Breast epithelium (tissue), 4 donors: ENCODE measurements around the gene CD99L2. TPM values are rescaled to one million over a fixed set of nuclear protein-coding genes. Genes with fewer than 3 reads are reported as not detected.

ENCODE experiments used
- DNase-seq, 2 donors: peaks; one replicate each; pipeline ENCODE4 v3.0.0-alpha.2; 2019; ENCODE audit warnings: low spot score in 2 of 2
- H3K27ac ChIP-seq, 2 donors: fragments of 200-600 bp; sonication (generic) in 1 of 2; one replicate each; pipeline ENCODE4 v1.5.1; 2016 to 2019; ENCODE audit warnings: mild to moderate bottlenecking in 1 of 2
- H3K27me3 ChIP-seq, 2 donors: fragments of 200-600 bp; sonication (generic) in 1 of 2; one replicate each; pipeline versions ENCODE4 v1.5.1 to v1.6.0; 2017 to 2019; ENCODE audit warnings: control low read depth in 1 of 2, mild to moderate bottlenecking in 1 of 2
- H3K36me3 ChIP-seq: fragments of 200-600 bp; one replicate; pipeline ENCODE4 v1.5.1; 2019
- H3K4me1 ChIP-seq, 2 donors: fragments of 200-600 bp; sonication (generic); one replicate each; pipeline ENCODE4 v1.5.1; 2016 to 2019; ENCODE audit warnings: control low read depth in 1 of 2
- H3K4me3 ChIP-seq, 3 donors: fragments of 200-600 bp; sonication (generic); 1 replicate in 2 of 3; 2 replicates in 1 of 3; pipeline ENCODE4 v1.5.1; 2016 to 2019; ENCODE audit warnings: mild to moderate bottlenecking in 3 of 3, moderate library complexity in 2 of 3
- H3K9me3 ChIP-seq, 2 donors: fragments of 200-600 bp; sonication (generic) in 1 of 2; one replicate each; pipeline ENCODE4 v1.5.1; 2016 to 2019; ENCODE audit warnings: control low read depth in 1 of 2
- CTCF ChIP-seq, 3 donors: fragments of 450-650 bp; IDR thresholded peaks; one replicate each; pipeline ENCODE4 v1.5.1; 2016 to 2017; ENCODE audit warnings: antibody characterized with exemption in 3 of 3, mild to moderate bottlenecking in 3 of 3, moderate library complexity in 3 of 3
- POLR2A ChIP-seq: fragments of 450-650 bp; IDR thresholded peaks from one replicate; pipeline ENCODE4 v1.6.1; 2016; ENCODE audit warnings: antibody characterized with exemption, mild to moderate bottlenecking, moderate library complexity
- POLR2AphosphoS5 ChIP-seq, 3 donors: sonication (generic); formaldehyde crosslinking; IDR thresholded peaks; one replicate each; pipeline ENCODE4 v1.6.1; 2017; ENCODE audit warnings: antibody characterized with exemption in 3 of 3
- intact Hi-C: fragments of 100-400 bp; cut with DNase I; formaldehyde crosslinking; loops from one replicate; pipeline ENCODE4 v1.15.1; 2023; ENCODE audit warnings: low total_unique reads
- total RNA-seq, 3 donors: library from RNA; depleted of rRNA; stranded (reverse); fragments of >200 nt; gene quantifications; one replicate each; pipeline ENCODE4 v1.1.0, GENCODE V29; 2016

The CD99L2 gene
- total RNA-seq, 3 donors from 2014 or later, result 28.1 to 81.4 (median 32.1) TPM

- TF ChIP-seq CTCF (IDR thresholded peaks at IDR 0.05) (no peak), POLR2A (no peak), POLR2AphosphoS5 (IDR thresholded peaks at IDR 0.05) (no peak)
- DNase-seq, result no peak
- intact Hi-C loops, result no loop called here
- Histone ChIP-seq H3K36me3 (no peaks in the 10 kb centered on the region), H3K4me1 (no peaks in the 10 kb centered on the region), H3K27ac (no peak overlapping the region), H3K4me3 (no peak overlapping the region), H3K9me3 (no peaks in the 10 kb centered on the region), H3K27me3 (peaks cover 0 to 6% of the 10 kb centered on the region in 2 donors)
Observed at GRCh38 chrX:150844016-150844415, 54.5 kb downstream of the CD99L2 start.

- H3K4me3 ChIP-seq, result no peak overlapping the region
- no peaks in the 10 kb centered on the region for H3K4me1 ChIP-seq
- DNase-seq, result no peak
- intact Hi-C loops, result no loop called here
- H3K36me3 ChIP-seq, result no peaks in the 10 kb centered on the region
- H3K9me3 ChIP-seq, result no peaks in the 10 kb centered on the region
- peaks cover 0 to under 1% of the 10 kb centered on the region in 2 donors for H3K27me3 ChIP-seq
- no peak overlapping the region for H3K27ac ChIP-seq
- TF ChIP-seq CTCF (IDR thresholded peaks at IDR 0.05) (no peak), POLR2AphosphoS5 (IDR thresholded peaks at IDR 0.05) (no peak), POLR2A (no peak)
Observed at GRCh38 chrX:150842198-150842685, 56.2 kb downstream of the CD99L2 start.

GRCh38 chrX:150841456-150842197 is 56.8 kb downstream of the CD99L2 start:
- Histone ChIP-seq H3K9me3 (no peaks in the 10 kb centered on the region), H3K4me3 (no peak overlapping the region), H3K27ac (no peak overlapping the region), H3K27me3 (no peaks in the 10 kb centered on the region), H3K36me3 (no peaks in the 10 kb centered on the region), H3K4me1 (no peaks in the 10 kb centered on the region)
- intact Hi-C loops, result no loop called here
- TF ChIP-seq CTCF (IDR thresholded peaks at IDR 0.05) (no peak), POLR2AphosphoS5 (IDR thresholded peaks at IDR 0.05) (no peak), POLR2A (no peak)
- DNase-seq, result no peak

- intact Hi-C loops, result no loop called here
- H3K4me1 ChIP-seq, result no peaks in the 10 kb centered on the region
- TF ChIP-seq POLR2AphosphoS5 (IDR thresholded peaks at IDR 0.05), result no peak
- TF ChIP-seq POLR2A, result no peak
- TF ChIP-seq CTCF (IDR thresholded peaks at IDR 0.05), result no peak
Observed at GRCh38 chrX:150837845-150838244, 60.6 kb downstream of the CD99L2 start.

GRCh38 chrX:150834695-150835094 is 63.8 kb downstream of the CD99L2 start:
- intact Hi-C loops, result no loop called here
- H3K9me3 ChIP-seq, result peaks cover 0 to 17% of the 10 kb centered on the region in 2 donors

More at GRCh38 chrX:150837845-150838244, 60.6 kb downstream of the CD99L2 start:
- Histone ChIP-seq H3K36me3 (no peaks in the 10 kb centered on the region), H3K4me3 (no peak overlapping the region), H3K9me3 (peaks cover 0 to 17% of the 10 kb centered on the region in 2 donors), H3K27ac (no peak overlapping the region), H3K27me3 (no peaks in the 10 kb centered on the region)
- no peak for DNase-seq

More at GRCh38 chrX:150834695-150835094, 63.8 kb downstream of the CD99L2 start:
- Histone ChIP-seq H3K27me3 (no peaks in the 10 kb centered on the region), H3K36me3 (no peaks in the 10 kb centered on the region), H3K4me1 (no peaks in the 10 kb centered on the region), H3K4me3 (no peak overlapping the region), H3K27ac (no peak overlapping the region)
- DNase-seq, result no peak
- TF ChIP-seq CTCF (IDR thresholded peaks at IDR 0.05), result no peak
- no peak for TF ChIP-seq POLR2AphosphoS5 (IDR thresholded peaks at IDR 0.05)
- no peak for TF ChIP-seq POLR2A
